Measurements from ENCODE around the gene PPP1R10.

DNA sequence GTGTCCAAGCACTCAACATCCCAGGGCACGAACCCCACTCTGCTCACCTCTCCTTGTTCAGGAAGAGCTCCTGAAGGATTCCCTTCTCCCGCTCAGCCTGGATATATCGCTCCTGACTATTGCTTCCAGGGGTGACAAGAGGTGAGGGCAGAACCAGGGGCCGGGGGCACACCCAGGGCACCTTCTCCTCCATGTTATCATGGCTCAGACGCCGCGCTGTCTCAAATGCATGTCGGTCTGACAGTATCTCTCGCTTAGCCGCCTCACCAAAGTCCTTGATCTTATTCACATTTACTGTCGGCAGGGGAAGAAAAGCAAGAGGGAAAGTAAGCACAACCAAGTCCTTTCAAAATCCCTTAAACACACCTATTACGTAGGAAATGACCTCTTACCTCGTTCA lies 13.1 kb downstream of the PPP1R10 start:
- no peak for TF ChIP-seq GATA3 (IDR thresholded peaks at IDR 0.05; ENCODE audit: low read depth, low read length)
- no peak for TF ChIP-seq GATA2 (IDR thresholded peaks at IDR 0.05; ENCODE audit: low read depth, low read length)

All from SH-SY5Y (cell line).